GM23338 (cell line): ENCODE results near the gene ARMC8. TPM values are rescaled to one million over a fixed set of nuclear protein-coding genes. Genes with fewer than 3 reads are reported as not detected.

Experiments used
- ATAC-seq: fragments of 200-7000 bp; cut with Tn5 transposase; 3 replicates; pipeline ENCODE4 v1.9.1; 2020
- DNase-seq: peaks from one replicate; pipeline ENCODE4 v3.0.0-alpha.2; 2015; ENCODE audit warnings: low spot score
- H2AFZ ChIP-seq: fragments of 200-600 bp; sonication (generic); 2 replicates; pipeline ENCODE4 v1.8.0; 2016; ENCODE audit warnings: antibody characterized with exemption, mild to moderate bottlenecking, moderate library complexity
- H3F3A ChIP-seq: fragments of 200-600 bp; sonication (generic); replicated peaks from 2 replicates; pipeline ENCODE4 v1.8.0; 2017; ENCODE audit warnings: antibody characterized with exemption, mixed run types, low read depth
- H3K27ac ChIP-seq: fragments of 200-600 bp; sonication (generic); 2 replicates; pipeline ENCODE4 v1.6.1; 2016; ENCODE audit warnings: low read depth
- H3K27me3 ChIP-seq: fragments of 200-600 bp; sonication (generic); 2 replicates; pipeline ENCODE4 v1.8.0; 2016; ENCODE audit warnings: mild to moderate bottlenecking, mixed run types, moderate library complexity; ENCODE audit not compliant: insufficient read depth
- H3K36me3 ChIP-seq: fragments of 200-600 bp; sonication (generic); 2 replicates; pipeline ENCODE4 v1.8.0; 2016; ENCODE audit warnings: mild to moderate bottlenecking; ENCODE audit not compliant: insufficient read depth
- H3K4me1 ChIP-seq: fragments of 200-600 bp; sonication (generic); 2 replicates; pipeline ENCODE4 v1.8.0; 2016; ENCODE audit warnings: mild to moderate bottlenecking, moderate library complexity; ENCODE audit not compliant: insufficient read depth
- H3K4me2 ChIP-seq: fragments of 200-600 bp; sonication (generic); 2 replicates; pipeline ENCODE4 v1.7.1; 2017; ENCODE audit warnings: mixed run types
- H3K4me3 ChIP-seq: fragments of 200-600 bp; sonication (generic); 2 replicates; pipeline ENCODE4 v1.6.1; 2016; ENCODE audit warnings: mixed run types
- H3K79me2 ChIP-seq: fragments of 200-600 bp; sonication (generic); replicated peaks from 2 replicates; pipeline ENCODE4 v1.8.0; 2017; ENCODE audit warnings: mild to moderate bottlenecking; ENCODE audit not compliant: insufficient read depth
- H3K9me2 ChIP-seq: fragments of 200-600 bp; sonication (generic); 2 replicates; pipeline ENCODE4 v1.8.0; 2017; ENCODE audit not compliant: insufficient read depth
- H4K20me1 ChIP-seq: fragments of 200-600 bp; sonication (generic); replicated peaks from 2 replicates; pipeline ENCODE4 v1.8.0; 2017; ENCODE audit warnings: mild to moderate bottlenecking; ENCODE audit not compliant: insufficient read depth
- H3K27ac Mint-ChIP-seq: 2 replicates; pipeline ENCODE4 v1.8.0; 2020; ENCODE audit warnings: inconsistent platforms, mild to moderate bottlenecking, moderate library complexity, mixed read lengths
- H3K27me3 Mint-ChIP-seq: 3 replicates; pipeline ENCODE4 v1.8.0; 2022; ENCODE audit warnings: low read depth, mild to moderate bottlenecking, moderate library complexity, mixed read lengths, inconsistent platforms; ENCODE audit not compliant: insufficient read depth, poor library complexity
- H3K36me3 Mint-ChIP-seq: 3 replicates; pipeline ENCODE4 v1.8.0; 2021; ENCODE audit warnings: low read depth, mild to moderate bottlenecking, inconsistent platforms, moderate library complexity, mixed read lengths
- H3K4me1 Mint-ChIP-seq: 3 replicates; pipeline ENCODE4 v1.8.0; 2020; ENCODE audit warnings: mild to moderate bottlenecking, inconsistent platforms, mixed read lengths
- H3K4me3 Mint-ChIP-seq: 3 replicates; pipeline ENCODE4 v1.8.0; 2021; ENCODE audit warnings: moderate library complexity, mild to moderate bottlenecking, inconsistent platforms, mixed read lengths
- H3K9me3 Mint-ChIP-seq: 3 replicates; pipeline ENCODE4 v1.8.0; 2020; ENCODE audit warnings: moderate library complexity, mild to moderate bottlenecking, inconsistent platforms, mixed read lengths
- EZH2phosphoT487 ChIP-seq: fragments of 200-600 bp; sonication (generic); IDR thresholded peaks from one replicate; pipeline ENCODE4 v1.8.1; 2018; ENCODE audit warnings: antibody characterized with exemption; ENCODE audit not compliant: unreplicated experiment
- ZNF114 ChIP-seq: fragments of 250-450 bp; sonication (Bioruptor Pico); IDR thresholded peaks from 2 replicates; pipeline ENCODE4 v1.5.0; 2020; ENCODE audit warnings: mild to moderate bottlenecking, moderate library complexity
- ZNF331 ChIP-seq: fragments of 250-450 bp; sonication (Bioruptor Pico); IDR thresholded peaks from 2 replicates; pipeline ENCODE4 v1.5.0; 2020; ENCODE audit warnings: low read depth, mild to moderate bottlenecking, moderate library complexity
- polyA plus RNA-seq: library from polyadenylated mRNA; unstranded; fragments of >200 nt; fragmentation: Nextera tagmentation; extraction: Ambion mirVana; gene quantifications from 2 replicates; pipeline ENCODE4 v1.2.1, GENCODE V29; 2016
- total RNA-seq: library from RNA; depleted of rRNA; stranded (reverse); fragments of >200 nt; shearing (Covaris generic); gene quantifications from 2 replicates; pipeline ENCODE4 v1.2.3, GENCODE V29; 2014
- TF ChIP-seq, protein P1 (sequence below): fragments of 250-450 bp; sonication (Bioruptor Pico); IDR thresholded peaks from 2 replicates; pipeline ENCODE4 v1.5.0; 2020; ENCODE audit warnings: mild to moderate bottlenecking, moderate library complexity
- TF ChIP-seq, protein P2 (sequence below): IDR thresholded peaks from one replicate; pipeline ENCODE4 v1.6.1; 2018; ENCODE audit warnings: antibody characterized with exemption; ENCODE audit not compliant: unreplicated experiment
- TF ChIP-seq, protein P3 (sequence below), 2 experiments: fragments of 200-600 bp in 1 of 2; sonication (generic) in 1 of 2; conservative IDR thresholded peaks; 2 replicates each; pipeline versions ENCODE4 v1.5.1 to v1.6.1; 2016 to 2017; ENCODE audit warnings: antibody characterized with exemption in 2 of 2, low read depth in 2 of 2, mild to moderate bottlenecking in 2 of 2, moderate library complexity in 1 of 2

The ARMC8 gene
- total and polyA plus RNA-seq, 2 experiments from 2014 or later = 36.8 to 61.4 TPM

DNA sequence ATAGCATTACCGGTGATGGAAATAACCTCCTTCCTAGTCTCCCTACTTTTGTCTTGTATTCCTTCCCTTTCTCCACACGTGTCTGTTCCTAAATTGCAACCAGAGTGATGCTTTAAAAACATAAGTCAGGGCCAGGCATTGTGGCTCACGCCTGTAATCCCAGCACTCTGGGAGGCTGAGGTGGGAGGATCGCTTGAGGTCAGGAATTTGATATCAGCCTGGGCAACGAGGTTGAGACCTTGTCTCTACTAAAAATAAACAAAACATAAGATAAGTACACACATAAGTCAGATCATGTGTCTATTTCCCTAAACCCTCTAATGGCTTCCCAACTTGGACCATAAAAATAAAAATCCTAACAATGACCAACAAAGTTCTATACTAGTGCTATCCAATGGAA is 18.4 kb downstream of the ARMC8 start (continued):
- TF ChIP-seq, protein P1, sequence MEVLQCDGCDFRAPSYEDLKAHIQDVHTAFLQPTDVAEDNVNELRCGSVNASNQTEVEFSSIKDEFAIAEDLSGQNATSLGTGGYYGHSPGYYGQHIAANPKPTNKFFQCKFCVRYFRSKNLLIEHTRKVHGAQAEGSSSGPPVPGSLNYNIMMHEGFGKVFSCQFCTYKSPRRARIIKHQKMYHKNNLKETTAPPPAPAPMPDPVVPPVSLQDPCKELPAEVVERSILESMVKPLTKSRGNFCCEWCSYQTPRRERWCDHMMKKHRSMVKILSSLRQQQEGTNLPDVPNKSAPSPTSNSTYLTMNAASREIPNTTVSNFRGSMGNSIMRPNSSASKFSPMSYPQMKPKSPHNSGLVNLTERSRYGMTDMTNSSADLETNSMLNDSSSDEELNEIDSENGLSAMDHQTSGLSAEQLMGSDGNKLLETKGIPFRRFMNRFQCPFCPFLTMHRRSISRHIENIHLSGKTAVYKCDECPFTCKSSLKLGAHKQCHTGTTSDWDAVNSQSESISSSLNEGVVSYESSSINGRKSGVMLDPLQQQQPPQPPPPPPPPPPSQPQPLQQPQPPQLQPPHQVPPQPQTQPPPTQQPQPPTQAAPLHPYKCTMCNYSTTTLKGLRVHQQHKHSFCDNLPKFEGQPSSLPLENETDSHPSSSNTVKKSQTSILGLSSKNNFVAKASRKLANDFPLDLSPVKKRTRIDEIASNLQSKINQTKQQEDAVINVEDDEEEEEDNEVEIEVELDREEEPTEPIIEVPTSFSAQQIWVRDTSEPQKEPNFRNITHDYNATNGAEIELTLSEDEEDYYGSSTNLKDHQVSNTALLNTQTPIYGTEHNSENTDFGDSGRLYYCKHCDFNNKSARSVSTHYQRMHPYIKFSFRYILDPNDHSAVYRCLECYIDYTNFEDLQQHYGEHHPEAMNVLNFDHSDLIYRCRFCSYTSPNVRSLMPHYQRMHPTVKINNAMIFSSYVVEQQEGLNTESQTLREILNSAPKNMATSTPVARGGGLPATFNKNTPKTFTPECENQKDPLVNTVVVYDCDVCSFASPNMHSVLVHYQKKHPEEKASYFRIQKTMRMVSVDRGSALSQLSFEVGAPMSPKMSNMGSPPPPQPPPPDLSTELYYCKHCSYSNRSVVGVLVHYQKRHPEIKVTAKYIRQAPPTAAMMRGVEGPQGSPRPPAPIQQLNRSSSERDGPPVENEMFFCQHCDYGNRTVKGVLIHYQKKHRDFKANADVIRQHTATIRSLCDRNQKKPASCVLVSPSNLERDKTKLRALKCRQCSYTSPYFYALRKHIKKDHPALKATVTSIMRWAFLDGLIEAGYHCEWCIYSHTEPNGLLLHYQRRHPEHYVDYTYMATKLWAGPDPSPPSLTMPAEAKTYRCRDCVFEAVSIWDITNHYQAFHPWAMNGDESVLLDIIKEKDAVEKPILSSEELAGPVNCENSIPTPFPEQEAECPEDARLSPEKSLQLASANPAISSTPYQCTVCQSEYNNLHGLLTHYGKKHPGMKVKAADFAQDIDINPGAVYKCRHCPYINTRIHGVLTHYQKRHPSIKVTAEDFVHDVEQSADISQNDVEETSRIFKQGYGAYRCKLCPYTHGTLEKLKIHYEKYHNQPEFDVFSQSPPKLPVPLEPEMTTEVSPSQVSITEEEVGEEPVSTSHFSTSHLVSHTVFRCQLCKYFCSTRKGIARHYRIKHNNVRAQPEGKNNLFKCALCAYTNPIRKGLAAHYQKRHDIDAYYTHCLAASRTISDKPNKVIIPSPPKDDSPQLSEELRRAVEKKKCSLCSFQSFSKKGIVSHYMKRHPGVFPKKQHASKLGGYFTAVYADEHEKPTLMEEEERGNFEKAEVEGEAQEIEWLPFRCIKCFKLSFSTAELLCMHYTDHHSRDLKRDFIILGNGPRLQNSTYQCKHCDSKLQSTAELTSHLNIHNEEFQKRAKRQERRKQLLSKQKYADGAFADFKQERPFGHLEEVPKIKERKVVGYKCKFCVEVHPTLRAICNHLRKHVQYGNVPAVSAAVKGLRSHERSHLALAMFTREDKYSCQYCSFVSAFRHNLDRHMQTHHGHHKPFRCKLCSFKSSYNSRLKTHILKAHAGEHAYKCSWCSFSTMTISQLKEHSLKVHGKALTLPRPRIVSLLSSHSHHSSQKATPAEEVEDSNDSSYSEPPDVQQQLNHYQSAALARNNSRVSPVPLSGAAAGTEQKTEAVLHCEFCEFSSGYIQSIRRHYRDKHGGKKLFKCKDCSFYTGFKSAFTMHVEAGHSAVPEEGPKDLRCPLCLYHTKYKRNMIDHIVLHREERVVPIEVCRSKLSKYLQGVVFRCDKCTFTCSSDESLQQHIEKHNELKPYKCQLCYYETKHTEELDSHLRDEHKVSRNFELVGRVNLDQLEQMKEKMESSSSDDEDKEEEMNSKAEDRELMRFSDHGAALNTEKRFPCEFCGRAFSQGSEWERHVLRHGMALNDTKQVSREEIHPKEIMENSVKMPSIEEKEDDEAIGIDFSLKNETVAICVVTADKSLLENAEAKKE (CRISPR knock-in tag) = no peak
- TF ChIP-seq, protein P2, sequence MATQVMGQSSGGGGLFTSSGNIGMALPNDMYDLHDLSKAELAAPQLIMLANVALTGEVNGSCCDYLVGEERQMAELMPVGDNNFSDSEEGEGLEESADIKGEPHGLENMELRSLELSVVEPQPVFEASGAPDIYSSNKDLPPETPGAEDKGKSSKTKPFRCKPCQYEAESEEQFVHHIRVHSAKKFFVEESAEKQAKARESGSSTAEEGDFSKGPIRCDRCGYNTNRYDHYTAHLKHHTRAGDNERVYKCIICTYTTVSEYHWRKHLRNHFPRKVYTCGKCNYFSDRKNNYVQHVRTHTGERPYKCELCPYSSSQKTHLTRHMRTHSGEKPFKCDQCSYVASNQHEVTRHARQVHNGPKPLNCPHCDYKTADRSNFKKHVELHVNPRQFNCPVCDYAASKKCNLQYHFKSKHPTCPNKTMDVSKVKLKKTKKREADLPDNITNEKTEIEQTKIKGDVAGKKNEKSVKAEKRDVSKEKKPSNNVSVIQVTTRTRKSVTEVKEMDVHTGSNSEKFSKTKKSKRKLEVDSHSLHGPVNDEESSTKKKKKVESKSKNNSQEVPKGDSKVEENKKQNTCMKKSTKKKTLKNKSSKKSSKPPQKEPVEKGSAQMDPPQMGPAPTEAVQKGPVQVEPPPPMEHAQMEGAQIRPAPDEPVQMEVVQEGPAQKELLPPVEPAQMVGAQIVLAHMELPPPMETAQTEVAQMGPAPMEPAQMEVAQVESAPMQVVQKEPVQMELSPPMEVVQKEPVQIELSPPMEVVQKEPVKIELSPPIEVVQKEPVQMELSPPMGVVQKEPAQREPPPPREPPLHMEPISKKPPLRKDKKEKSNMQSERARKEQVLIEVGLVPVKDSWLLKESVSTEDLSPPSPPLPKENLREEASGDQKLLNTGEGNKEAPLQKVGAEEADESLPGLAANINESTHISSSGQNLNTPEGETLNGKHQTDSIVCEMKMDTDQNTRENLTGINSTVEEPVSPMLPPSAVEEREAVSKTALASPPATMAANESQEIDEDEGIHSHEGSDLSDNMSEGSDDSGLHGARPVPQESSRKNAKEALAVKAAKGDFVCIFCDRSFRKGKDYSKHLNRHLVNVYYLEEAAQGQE = no peak
- TF ChIP-seq ZNF331 (CRISPR knock-in tag) (no peak), EZH2phosphoT487 (no peak), ZNF114 (CRISPR knock-in tag) (no peak)

DNA sequence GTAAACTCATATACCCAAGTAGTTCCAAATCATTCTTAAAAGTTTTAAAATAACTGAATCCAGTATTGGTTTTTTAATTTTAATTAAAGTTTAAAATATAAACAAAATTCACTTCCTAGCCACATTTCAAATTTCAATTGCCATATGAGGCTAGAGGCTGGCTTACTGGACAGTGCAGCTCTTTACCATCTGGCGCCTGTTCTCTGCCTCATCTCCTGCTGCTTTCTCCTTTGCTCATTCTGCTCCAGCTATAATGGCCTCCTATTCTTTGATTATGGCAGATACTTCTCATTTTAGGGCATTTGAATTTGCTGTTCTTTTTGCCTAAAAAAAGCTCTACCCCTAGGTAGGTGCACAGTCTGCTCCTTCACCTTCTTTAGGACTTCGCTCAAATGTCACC is 19.1 kb downstream of the ARMC8 start:
- Histone ChIP-seq H3K4me3 (no peak overlapping the region), H3K27ac (no peak overlapping the region), H3K36me3 (no peaks in the 10 kb centered on the region), H3K79me2 (peaks cover 100% of the 10 kb centered on the region), H3K9me2 (no peaks in the 10 kb centered on the region), H4K20me1 (peaks cover 41% of the 10 kb centered on the region), H3K27me3 (no peaks in the 10 kb centered on the region), H3F3A (no peaks in the 10 kb centered on the region), H2AFZ (no peak overlapping the region), H3K4me1 (peaks cover 24% of the 10 kb centered on the region), H3K4me2 (no peak overlapping the region)
- DNase-seq = no peak
- Mint-ChIP-seq H3K36me3 (peaks cover 5% of the 10 kb centered on the region), H3K27me3 (peaks cover 3% of the 10 kb centered on the region), H3K4me3 (no peak overlapping the region), H3K27ac (no peak overlapping the region), H3K4me1 (peaks cover 40% of the 10 kb centered on the region), H3K9me3 (no peaks in the 10 kb centered on the region)
- ATAC-seq = no peak
- TF ChIP-seq, protein P3, sequence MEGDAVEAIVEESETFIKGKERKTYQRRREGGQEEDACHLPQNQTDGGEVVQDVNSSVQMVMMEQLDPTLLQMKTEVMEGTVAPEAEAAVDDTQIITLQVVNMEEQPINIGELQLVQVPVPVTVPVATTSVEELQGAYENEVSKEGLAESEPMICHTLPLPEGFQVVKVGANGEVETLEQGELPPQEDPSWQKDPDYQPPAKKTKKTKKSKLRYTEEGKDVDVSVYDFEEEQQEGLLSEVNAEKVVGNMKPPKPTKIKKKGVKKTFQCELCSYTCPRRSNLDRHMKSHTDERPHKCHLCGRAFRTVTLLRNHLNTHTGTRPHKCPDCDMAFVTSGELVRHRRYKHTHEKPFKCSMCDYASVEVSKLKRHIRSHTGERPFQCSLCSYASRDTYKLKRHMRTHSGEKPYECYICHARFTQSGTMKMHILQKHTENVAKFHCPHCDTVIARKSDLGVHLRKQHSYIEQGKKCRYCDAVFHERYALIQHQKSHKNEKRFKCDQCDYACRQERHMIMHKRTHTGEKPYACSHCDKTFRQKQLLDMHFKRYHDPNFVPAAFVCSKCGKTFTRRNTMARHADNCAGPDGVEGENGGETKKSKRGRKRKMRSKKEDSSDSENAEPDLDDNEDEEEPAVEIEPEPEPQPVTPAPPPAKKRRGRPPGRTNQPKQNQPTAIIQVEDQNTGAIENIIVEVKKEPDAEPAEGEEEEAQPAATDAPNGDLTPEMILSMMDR (conservative IDR thresholded peaks at IDR 0.05; ENCODE audit: low read depth in 2 of 2) = no peak
